Measurements from ENCODE around the gene ARHGEF2. TPM values are rescaled to one million over a fixed set of nuclear protein-coding genes. Genes with fewer than 3 reads are reported as not detected.

Gene ARHGEF2
- total and polyA plus RNA-seq, 9 of the 15 experiments (the other 6 are each of a cell fraction or from before 2014, with no cell fraction given): 7.1 to 162 (median 62.2) TPM

- TF ChIP-seq, protein P1, sequence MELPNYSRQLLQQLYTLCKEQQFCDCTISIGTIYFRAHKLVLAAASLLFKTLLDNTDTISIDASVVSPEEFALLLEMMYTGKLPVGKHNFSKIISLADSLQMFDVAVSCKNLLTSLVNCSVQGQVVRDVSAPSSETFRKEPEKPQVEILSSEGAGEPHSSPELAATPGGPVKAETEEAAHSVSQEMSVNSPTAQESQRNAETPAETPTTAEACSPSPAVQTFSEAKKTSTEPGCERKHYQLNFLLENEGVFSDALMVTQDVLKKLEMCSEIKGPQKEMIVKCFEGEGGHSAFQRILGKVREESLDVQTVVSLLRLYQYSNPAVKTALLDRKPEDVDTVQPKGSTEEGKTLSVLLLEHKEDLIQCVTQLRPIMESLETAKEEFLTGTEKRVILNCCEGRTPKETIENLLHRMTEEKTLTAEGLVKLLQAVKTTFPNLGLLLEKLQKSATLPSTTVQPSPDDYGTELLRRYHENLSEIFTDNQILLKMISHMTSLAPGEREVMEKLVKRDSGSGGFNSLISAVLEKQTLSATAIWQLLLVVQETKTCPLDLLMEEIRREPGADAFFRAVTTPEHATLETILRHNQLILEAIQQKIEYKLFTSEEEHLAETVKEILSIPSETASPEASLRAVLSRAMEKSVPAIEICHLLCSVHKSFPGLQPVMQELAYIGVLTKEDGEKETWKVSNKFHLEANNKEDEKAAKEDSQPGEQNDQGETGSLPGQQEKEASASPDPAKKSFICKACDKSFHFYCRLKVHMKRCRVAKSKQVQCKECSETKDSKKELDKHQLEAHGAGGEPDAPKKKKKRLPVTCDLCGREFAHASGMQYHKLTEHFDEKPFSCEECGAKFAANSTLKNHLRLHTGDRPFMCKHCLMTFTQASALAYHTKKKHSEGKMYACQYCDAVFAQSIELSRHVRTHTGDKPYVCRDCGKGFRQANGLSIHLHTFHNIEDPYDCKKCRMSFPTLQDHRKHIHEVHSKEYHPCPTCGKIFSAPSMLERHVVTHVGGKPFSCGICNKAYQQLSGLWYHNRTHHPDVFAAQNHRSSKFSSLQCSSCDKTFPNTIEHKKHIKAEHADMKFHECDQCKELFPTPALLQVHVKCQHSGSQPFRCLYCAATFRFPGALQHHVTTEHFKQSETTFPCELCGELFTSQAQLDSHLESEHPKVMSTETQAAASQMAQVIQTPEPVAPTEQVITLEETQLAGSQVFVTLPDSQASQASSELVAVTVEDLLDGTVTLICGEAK (IDR thresholded peaks at IDR 0.05): peak; percentile 23; the same call in 1 of the 2 replicates
- TF ChIP-seq, protein P1 (CRISPR knock-in tag; IDR thresholded peaks at IDR 0.05): no peak
- TF ChIP-seq, protein P2, sequence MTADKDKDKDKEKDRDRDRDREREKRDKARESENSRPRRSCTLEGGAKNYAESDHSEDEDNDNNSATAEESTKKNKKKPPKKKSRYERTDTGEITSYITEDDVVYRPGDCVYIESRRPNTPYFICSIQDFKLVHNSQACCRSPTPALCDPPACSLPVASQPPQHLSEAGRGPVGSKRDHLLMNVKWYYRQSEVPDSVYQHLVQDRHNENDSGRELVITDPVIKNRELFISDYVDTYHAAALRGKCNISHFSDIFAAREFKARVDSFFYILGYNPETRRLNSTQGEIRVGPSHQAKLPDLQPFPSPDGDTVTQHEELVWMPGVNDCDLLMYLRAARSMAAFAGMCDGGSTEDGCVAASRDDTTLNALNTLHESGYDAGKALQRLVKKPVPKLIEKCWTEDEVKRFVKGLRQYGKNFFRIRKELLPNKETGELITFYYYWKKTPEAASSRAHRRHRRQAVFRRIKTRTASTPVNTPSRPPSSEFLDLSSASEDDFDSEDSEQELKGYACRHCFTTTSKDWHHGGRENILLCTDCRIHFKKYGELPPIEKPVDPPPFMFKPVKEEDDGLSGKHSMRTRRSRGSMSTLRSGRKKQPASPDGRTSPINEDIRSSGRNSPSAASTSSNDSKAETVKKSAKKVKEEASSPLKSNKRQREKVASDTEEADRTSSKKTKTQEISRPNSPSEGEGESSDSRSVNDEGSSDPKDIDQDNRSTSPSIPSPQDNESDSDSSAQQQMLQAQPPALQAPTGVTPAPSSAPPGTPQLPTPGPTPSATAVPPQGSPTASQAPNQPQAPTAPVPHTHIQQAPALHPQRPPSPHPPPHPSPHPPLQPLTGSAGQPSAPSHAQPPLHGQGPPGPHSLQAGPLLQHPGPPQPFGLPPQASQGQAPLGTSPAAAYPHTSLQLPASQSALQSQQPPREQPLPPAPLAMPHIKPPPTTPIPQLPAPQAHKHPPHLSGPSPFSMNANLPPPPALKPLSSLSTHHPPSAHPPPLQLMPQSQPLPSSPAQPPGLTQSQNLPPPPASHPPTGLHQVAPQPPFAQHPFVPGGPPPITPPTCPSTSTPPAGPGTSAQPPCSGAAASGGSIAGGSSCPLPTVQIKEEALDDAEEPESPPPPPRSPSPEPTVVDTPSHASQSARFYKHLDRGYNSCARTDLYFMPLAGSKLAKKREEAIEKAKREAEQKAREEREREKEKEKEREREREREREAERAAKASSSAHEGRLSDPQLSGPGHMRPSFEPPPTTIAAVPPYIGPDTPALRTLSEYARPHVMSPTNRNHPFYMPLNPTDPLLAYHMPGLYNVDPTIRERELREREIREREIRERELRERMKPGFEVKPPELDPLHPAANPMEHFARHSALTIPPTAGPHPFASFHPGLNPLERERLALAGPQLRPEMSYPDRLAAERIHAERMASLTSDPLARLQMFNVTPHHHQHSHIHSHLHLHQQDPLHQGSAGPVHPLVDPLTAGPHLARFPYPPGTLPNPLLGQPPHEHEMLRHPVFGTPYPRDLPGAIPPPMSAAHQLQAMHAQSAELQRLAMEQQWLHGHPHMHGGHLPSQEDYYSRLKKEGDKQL (CRISPR knock-in tag; IDR thresholded peaks at IDR 0.05; ENCODE audit: borderline replicate concordance): no peak
- TF ChIP-seq CEBPB (tag; IDR thresholded peaks at IDR 0.05): no peak
Measured at GRCh38 chr1:155979597-155980343, 1.4 kb upstream of the ARHGEF2 start (continued).

All from K562 (cell line).